Pancreas (tissue), 10 donors: ENCODE measurements around the gene TOP3A. TPM values are rescaled to one million over a fixed set of nuclear protein-coding genes. Genes with fewer than 3 reads are reported as not detected.
A peak's percentile ranks its signal among the peaks of the same experiment; 100 is the strongest.

Experiments used
- ATAC-seq, 4 donors: fragments of 200-7000 bp; cut with Tn5 transposase; one replicate each; pipeline versions ENCODE4 v1.8.0 to v1.9.1; 2020; ENCODE audit warnings: mild to moderate bottlenecking in 4 of 4, moderate library complexity in 4 of 4
- DNase-seq, 6 donors: peaks; one replicate each; pipeline ENCODE4 v3.0.0-alpha.2; 2020
- FAIRE-seq: peaks from 2 replicates; lab custom pipeline; 2012; peaks lifted over from hg19 to GRCh38; lab: Jason Lieb, UNC
- H3K27ac ChIP-seq, 4 donors: fragments of 200-600 bp; sonication (generic); 1 replicate in 3 of 4; 2 replicates in 1 of 4; pipeline versions ENCODE4 v1.5.0 to v1.8.0; 2020
- H3K27me3 ChIP-seq, 4 donors: fragments of 200-600 bp; one replicate each; pipeline ENCODE4 v1.8.0; 2021
- H3K36me3 ChIP-seq, 3 donors: fragments of 200-600 bp; sonication (generic) in 1 of 3; one replicate each; pipeline versions ENCODE4 v1.5.0 to v1.8.0; 2020 to 2021
- H3K4me1 ChIP-seq, 3 donors: fragments of 200-600 bp; one replicate each; pipeline ENCODE4 v1.8.0; 2021
- H3K4me3 ChIP-seq, 4 donors: fragments of 200-600 bp; sonication (generic) in 2 of 4; one replicate each; pipeline versions ENCODE4 v1.5.0 to v1.8.0; 2020 to 2021
- H3K9me3 ChIP-seq, 4 donors: fragments of 200-600 bp; one replicate each; pipeline ENCODE4 v1.8.0; 2021
- CTCF ChIP-seq, 4 donors: fragments of 200-600 bp; sonication (generic) in 3 of 4; IDR thresholded peaks; one replicate each; pipeline versions ENCODE4 v1.5.0 to v1.8.0; 2021; ENCODE audit warnings: antibody characterized with exemption in 4 of 4
- WGBS, 2 donors: extraction: QIAGEN DNeasy Blood & Tissue Kit; methylation state at CpG; one replicate each; pipeline ENCODE4 v1.1.7; 2013; 5-methylcytosine and 5-hydroxymethylcytosine counted together
- intact Hi-C, 3 donors: fragments of 100-400 bp; cut with DNase I; formaldehyde crosslinking; loops; one replicate each; pipeline versions ENCODE4 v1.11.1 to v1.14.2; 2022
- polyA plus RNA-seq, 2 donors: library from polyadenylated mRNA; stranded (reverse); fragments of 200-250 nt; gene quantifications; one replicate each; pipeline ENCODE4 v1.2.3, GENCODE V29; 2013
- total RNA-seq, 6 donors: library from RNA; stranded (reverse); fragmentation: NEBNext Ultra II Directional in 4 of 6; extraction: Animal tissue kit (Norgen Biotek cat#: 25700) in 4 of 6; gene quantifications; one replicate each; pipeline versions ENCODE4 v1.2.1 to v1.2.4, GENCODE V29; 2021 to 2023
- donor health status: healthy with polysubstance abuse.
- donor health status: DM: no; HTN: no; CAD: no; lungs with moderate emphysema.
- donor health status: DM: no; HTN: no; CAD: no.
- donor health status: control.
- donor health status: control.
- donor health status: Bipolar disorder and iron deficiency.
- donor health status: DM: yes; HTN: yes; CAD: no.
- donor health status: DM: no; HTN: no; CAD: no.
- donor health status: DM: no; HTN: no; CAD: no.
- donor health status: DM: yes; HTN: yes; CAD: no.

The TOP3A gene
- total and polyA plus RNA-seq, 8 donors: 9.4 to 18.7 (median 12.2) TPM

GRCh38 chr17:18361837-18362697, 47.3 kb upstream of the TOP3A start:
- H3K4me3 ChIP-seq: peak overlapping the region in 2 of 4 donors; percentile 75 to 90

GRCh38 chr17:18360518-18360917, 45.7 kb upstream of the TOP3A start:
- Histone ChIP-seq H3K27ac (no peak overlapping the region), H3K27me3 (no peaks in the 10 kb centered on the region), H3K4me1 (peaks cover 0 to 7% (median 0%) of the 10 kb centered on the region in 3 donors), H3K36me3 (no peaks in the 10 kb centered on the region), H3K9me3 (no peaks in the 10 kb centered on the region), H3K4me3 (no peak overlapping the region)
- intact Hi-C loops: no loop called here
- TF ChIP-seq CTCF (IDR thresholded peaks at IDR 0.05): no peak
- ATAC-seq: no peak
- FAIRE-seq: no peak
- WGBS, 2 donors: 86 to 87% methylated on average over 8 of the region's 8 CpGs
- no peak for DNase-seq

More at GRCh38 chr17:18361837-18362697, 47.3 kb upstream of the TOP3A start:
- intact Hi-C loops: no loop called here
- DNase-seq: no peak
- 66 to 68% methylated on average over 15 of the region's 15 CpGs for WGBS, 2 donors
- TF ChIP-seq CTCF (IDR thresholded peaks at IDR 0.05): no peak
- H3K4me1 ChIP-seq: peaks cover 0 to 7% (median 0%) of the 10 kb centered on the region in 3 donors
- no peaks in the 10 kb centered on the region for H3K9me3 ChIP-seq
- H3K27ac ChIP-seq: peak overlapping the region; percentile 7 to 70 (median 48)
- ATAC-seq: no peak
- no peak for FAIRE-seq
- H3K27me3 ChIP-seq: no peaks in the 10 kb centered on the region
- no peaks in the 10 kb centered on the region for H3K36me3 ChIP-seq

DNA sequence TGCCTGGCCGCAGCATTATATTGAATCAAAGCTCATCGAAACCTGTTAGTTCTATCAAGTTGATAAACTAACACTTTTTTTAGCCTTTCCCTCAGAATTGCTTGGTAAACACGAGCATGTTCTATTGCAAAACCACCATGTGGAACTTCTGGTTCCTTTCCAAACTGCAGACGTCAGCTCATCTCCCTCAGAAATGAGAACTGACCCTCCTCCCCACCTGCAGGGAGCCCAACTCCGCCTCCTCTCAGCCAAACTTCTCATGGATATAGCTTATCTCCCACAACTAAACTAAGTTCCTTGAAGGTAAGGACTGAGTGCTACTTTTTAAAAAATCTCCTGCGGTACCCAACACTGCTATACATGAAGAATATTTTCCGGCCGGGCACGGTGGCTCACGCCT, 41.8 kb upstream of the TOP3A start:
- Histone ChIP-seq H3K27me3 (no peaks in the 10 kb centered on the region), H3K4me3 (no peak overlapping the region), H3K27ac (peak overlapping the region in 1 of 4 donors; percentile 44), H3K9me3 (no peaks in the 10 kb centered on the region), H3K36me3 (peaks cover 0 to 10% (median 0%) of the 10 kb centered on the region in 3 donors), H3K4me1 (no peaks in the 10 kb centered on the region)
- TF ChIP-seq CTCF (IDR thresholded peaks at IDR 0.05): no peak
- WGBS, 2 donors: 89 to 96% methylated on average over 10 of the region's 10 CpGs
- ATAC-seq (peak in 3 of 4 donors; percentile 36 to 75 (median 70)), DNase-seq (peak in 1 of 6 donors; percentile 52), FAIRE-seq (no peak)
- intact Hi-C loops: no loop called here

- peaks cover 0 to 10% (median 0%) of the 10 kb centered on the region in 3 donors for H3K36me3 ChIP-seq
- H3K4me3 ChIP-seq: no peak overlapping the region
- intact Hi-C loops: no loop called here
- no peak overlapping the region for H3K27ac ChIP-seq
- ATAC-seq: no peak
- WGBS, 2 donors: 91 to 93% methylated on average over 6 of the region's 6 CpGs
- TF ChIP-seq CTCF (IDR thresholded peaks at IDR 0.05): no peak
- H3K9me3 ChIP-seq: no peaks in the 10 kb centered on the region
- FAIRE-seq: no peak
- no peaks in the 10 kb centered on the region for H3K27me3 ChIP-seq
- DNase-seq: no peak
- H3K4me1 ChIP-seq: no peaks in the 10 kb centered on the region
Observed at GRCh38 chr17:18353541-18353940, 38.7 kb upstream of the TOP3A start.

DNA sequence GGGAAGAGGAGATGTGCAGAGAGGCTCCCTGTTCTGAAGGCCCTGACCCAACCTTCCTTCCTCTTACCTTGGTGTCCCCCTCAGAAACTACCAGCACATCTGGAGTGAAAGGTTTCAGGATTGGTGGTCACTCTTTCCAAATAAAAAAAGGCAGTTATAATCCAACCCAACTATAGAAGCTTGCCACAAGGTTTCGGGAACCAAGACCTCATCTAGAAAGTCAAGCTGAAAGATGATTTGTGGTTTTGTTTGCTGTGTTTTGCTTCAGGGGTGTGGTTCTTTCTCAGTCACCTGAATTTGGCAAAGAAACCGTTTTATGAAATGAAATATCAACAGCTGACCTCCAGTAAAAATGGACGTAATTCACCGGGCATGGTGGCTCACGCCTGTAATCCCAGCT, 29.2 kb upstream of the TOP3A start:
- DNase-seq (no peak), ATAC-seq (no peak), FAIRE-seq (no peak)
- TF ChIP-seq CTCF (IDR thresholded peaks at IDR 0.05): no peak
- Histone ChIP-seq H3K9me3 (no peaks in the 10 kb centered on the region), H3K4me3 (no peak overlapping the region), H3K27ac (no peak overlapping the region), H3K36me3 (peaks cover 0 to 11% (median 0%) of the 10 kb centered on the region in 3 donors), H3K27me3 (no peaks in the 10 kb centered on the region), H3K4me1 (no peaks in the 10 kb centered on the region)
- WGBS, 2 donors: 82 to 84% methylated on average over 5 of the region's 5 CpGs
- intact Hi-C loops: no loop called here
